CD4-positive, alpha-beta T cell treated with Interferon alpha-2 for 1 hour (primary cell): ENCODE data around the gene PHACTR3.

Experiments used
- DNase-seq, 2 donors: peaks; one replicate each; pipeline ENCODE4 v3.0.0-alpha.2; 2020 to 2022

PHACTR3 gene

GRCh38 chr20:59767656-59768055 lies 163.3 kb downstream of the PHACTR3 start:
- no peak for DNase-seq

GRCh38 chr20:59770270-59770669 lies 165.9 kb downstream of the PHACTR3 start:
- no peak for DNase-seq

- no peak for DNase-seq
These were observed 166.5 kb downstream of the PHACTR3 start for GRCh38 chr20:59770851-59771250.

- DNase-seq = no peak
These were observed 167.4 kb downstream of the PHACTR3 start for GRCh38 chr20:59771506-59772372.

- DNase-seq = no peak
These were observed 168.0 kb downstream of the PHACTR3 start for GRCh38 chr20:59772373-59772705.

- no peak for DNase-seq
These were observed 168.9 kb downstream of the PHACTR3 start for GRCh38 chr20:59772931-59773913.

- DNase-seq = no peak
These were observed 169.9 kb downstream of the PHACTR3 start for GRCh38 chr20:59774204-59774641.

GRCh38 chr20:59774921-59775686 lies 170.8 kb downstream of the PHACTR3 start:
- DNase-seq = no peak

GRCh38 chr20:59775687-59776055 lies 171.3 kb downstream of the PHACTR3 start:
- no peak for DNase-seq

GRCh38 chr20:59776059-59776603 lies 171.8 kb downstream of the PHACTR3 start:
- DNase-seq = no peak

- DNase-seq = no peak
These were observed 172.4 kb downstream of the PHACTR3 start for GRCh38 chr20:59776626-59777330.

- no peak for DNase-seq
These were observed 173.0 kb downstream of the PHACTR3 start for GRCh38 chr20:59777331-59777725.

- DNase-seq = no peak
These were observed 173.7 kb downstream of the PHACTR3 start for GRCh38 chr20:59777814-59778575.

- no peak for DNase-seq
These were observed 174.4 kb downstream of the PHACTR3 start for GRCh38 chr20:59778615-59779200.

GRCh38 chr20:59779656-59780380 lies 175.5 kb downstream of the PHACTR3 start:
- DNase-seq = no peak

- DNase-seq = no peak
These were observed 176.3 kb downstream of the PHACTR3 start for GRCh38 chr20:59780494-59781185.

- no peak for DNase-seq
These were observed 176.9 kb downstream of the PHACTR3 start for GRCh38 chr20:59781226-59781625.

GRCh38 chr20:59782986-59783640 lies 178.8 kb downstream of the PHACTR3 start:
- peak in 1 of 2 donors; percentile 7 for DNase-seq

- DNase-seq = no peak
These were observed 179.3 kb downstream of the PHACTR3 start for GRCh38 chr20:59783641-59784010.
